NCI-H345 treated with DMSO at 0.1 percent for 48 hours (cell line): ENCODE measurements around the gene SLC25A25.

ENCODE experiments used
- DNase-seq: peaks from one replicate; lab custom pipeline; 2025; ENCODE audit not compliant: unreplicated experiment; lab: John Stamatoyannopoulos, UW

The SLC25A25 gene

GRCh38 chr9:128143525-128144238 is 75.7 kb downstream of the SLC25A25 start:
- DNase-seq = no peak

- DNase-seq = no peak
Observed at GRCh38 chr9:128144239-128145181, 76.5 kb downstream of the SLC25A25 start.

GRCh38 chr9:128145536-128145935 is 77.5 kb downstream of the SLC25A25 start:
- DNase-seq = no peak

GRCh38 chr9:128145951-128146351 is 77.9 kb downstream of the SLC25A25 start:
- no peak for DNase-seq

GRCh38 chr9:128146591-128147120 is 78.6 kb downstream of the SLC25A25 start:
- DNase-seq = no peak

- DNase-seq = no peak
Observed at GRCh38 chr9:128148509-128149000, 80.5 kb downstream of the SLC25A25 start.

- DNase-seq = no peak
Observed at GRCh38 chr9:128149001-128149701, 81.1 kb downstream of the SLC25A25 start, which contains the start of gene LCN2. TSS of gene LCN2 (plus strand) at chr9:128149453. CDS start at chr9:128149526, 73 bp downstream.

- no peak for DNase-seq
Observed at GRCh38 chr9:128149951-128150593, 82.0 kb downstream of the SLC25A25 start.

GRCh38 chr9:128150594-128151308 is 82.7 kb downstream of the SLC25A25 start:
- DNase-seq = no peak

GRCh38 chr9:128151309-128152132 is 83.5 kb downstream of the SLC25A25 start:
- no peak for DNase-seq

- DNase-seq = no peak
Observed at GRCh38 chr9:128152133-128153059, 84.4 kb downstream of the SLC25A25 start.

- DNase-seq = no peak
Observed at GRCh38 chr9:128153060-128153946, 85.3 kb downstream of the SLC25A25 start.

- no peak for DNase-seq
Observed at GRCh38 chr9:128153947-128154695, 86.1 kb downstream of the SLC25A25 start.

GRCh38 chr9:128155736-128156500 is 87.9 kb downstream of the SLC25A25 start:
- DNase-seq = no peak
